GM20000 (cell line): ENCODE measurements around the gene ITGA8.

Experiments used
- DNase-seq: peaks from one replicate; pipeline ENCODE4 v3.0.0; 2012; ENCODE audit warnings: low spot score
- TF ChIP-seq, protein P1 (sequence below): IDR thresholded peaks from 2 replicates; pipeline ENCODE4 v1.5.1; 2012; ENCODE audit warnings: mild to moderate bottlenecking, control low read depth; ENCODE audit errors: extremely low read depth, missing control alignments

The ITGA8 gene

DNA sequence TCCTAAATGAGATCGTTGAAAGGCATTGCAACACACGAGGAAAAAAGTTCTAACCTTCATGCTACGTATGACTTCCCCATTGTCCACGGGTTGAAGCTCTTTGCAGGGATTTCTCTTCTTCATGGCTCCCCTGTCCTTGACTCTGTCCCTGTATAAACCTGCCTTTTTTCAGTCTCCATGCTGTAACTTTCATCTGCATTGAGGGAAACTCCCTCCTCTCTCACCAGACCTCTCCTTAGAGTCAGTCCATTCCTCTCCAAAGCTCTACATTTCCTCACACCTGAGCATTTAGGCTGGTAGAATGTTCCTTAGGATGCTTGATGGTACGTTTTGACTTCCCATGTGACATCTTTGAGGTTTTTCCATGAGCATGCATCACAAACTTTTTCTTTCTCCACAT lies 214.4 kb downstream of the ITGA8 start:
- TF ChIP-seq, protein P1, sequence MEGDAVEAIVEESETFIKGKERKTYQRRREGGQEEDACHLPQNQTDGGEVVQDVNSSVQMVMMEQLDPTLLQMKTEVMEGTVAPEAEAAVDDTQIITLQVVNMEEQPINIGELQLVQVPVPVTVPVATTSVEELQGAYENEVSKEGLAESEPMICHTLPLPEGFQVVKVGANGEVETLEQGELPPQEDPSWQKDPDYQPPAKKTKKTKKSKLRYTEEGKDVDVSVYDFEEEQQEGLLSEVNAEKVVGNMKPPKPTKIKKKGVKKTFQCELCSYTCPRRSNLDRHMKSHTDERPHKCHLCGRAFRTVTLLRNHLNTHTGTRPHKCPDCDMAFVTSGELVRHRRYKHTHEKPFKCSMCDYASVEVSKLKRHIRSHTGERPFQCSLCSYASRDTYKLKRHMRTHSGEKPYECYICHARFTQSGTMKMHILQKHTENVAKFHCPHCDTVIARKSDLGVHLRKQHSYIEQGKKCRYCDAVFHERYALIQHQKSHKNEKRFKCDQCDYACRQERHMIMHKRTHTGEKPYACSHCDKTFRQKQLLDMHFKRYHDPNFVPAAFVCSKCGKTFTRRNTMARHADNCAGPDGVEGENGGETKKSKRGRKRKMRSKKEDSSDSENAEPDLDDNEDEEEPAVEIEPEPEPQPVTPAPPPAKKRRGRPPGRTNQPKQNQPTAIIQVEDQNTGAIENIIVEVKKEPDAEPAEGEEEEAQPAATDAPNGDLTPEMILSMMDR, result no peak
- no peak for DNase-seq

DNA sequence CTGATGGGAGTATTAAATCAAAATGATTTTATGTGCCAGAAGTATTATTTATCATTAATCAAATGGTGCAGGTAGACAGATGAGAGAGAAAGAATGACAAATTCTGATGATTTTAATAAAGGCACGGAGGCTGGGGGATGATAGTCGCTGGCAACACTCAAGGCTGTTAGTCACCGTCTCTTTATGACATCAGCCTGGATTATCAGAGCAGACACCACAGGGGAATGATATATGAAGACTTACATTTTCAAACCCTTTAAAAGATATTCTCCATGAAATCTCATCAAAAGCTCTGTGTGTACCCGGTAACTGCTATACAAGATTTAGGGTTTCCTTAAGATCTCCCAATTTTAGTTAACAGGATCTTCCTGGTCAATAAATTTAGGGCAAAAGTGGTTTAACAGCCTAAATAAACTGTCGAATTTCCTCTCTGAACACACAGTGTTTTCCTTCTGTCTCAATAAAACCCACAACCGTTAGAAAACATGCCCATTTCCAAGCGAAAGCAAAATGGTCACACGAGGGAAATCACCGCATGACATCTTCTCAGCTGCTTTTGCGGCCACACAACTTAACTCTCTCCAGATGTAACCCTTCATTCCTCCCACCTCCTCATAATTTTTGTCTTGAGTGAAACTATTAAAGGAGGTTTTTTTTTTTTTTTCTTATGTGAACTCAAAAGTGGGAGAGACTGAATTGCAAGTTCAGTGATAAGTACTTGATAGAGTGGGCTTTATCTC lies 215.5 kb downstream of the ITGA8 start:
- TF ChIP-seq, protein P1, result no peak
- peak; percentile 34 for DNase-seq

DNA sequence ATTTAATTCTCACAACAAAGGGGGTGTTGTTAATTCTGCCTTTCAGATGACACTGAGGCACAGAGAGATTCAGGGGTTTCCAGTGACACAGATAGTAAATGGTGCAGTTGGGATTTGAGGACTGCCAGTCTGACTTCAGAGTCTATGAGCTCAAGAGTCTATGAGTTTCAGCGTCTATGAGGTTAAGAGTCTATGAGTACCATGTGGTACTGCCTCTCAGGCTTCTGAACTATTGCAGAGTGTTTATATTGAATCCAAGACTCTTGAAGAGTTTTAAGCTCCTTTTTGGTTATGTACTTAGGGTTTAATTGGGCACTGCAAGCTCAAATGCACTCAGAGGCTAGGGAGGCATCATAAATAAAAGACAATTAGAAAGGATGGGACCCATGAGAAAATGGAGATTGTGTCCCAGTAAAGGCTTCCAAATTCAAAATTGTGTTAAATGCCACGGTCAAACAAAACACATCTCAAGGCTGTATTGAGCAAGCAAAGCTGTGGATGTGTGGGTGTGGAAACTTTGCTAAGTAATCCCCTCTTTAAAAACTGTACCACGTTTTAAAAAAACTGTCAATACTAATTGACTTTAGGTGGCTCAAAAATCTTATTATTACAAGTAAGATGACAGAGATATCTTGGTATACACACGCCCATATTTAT lies 224.7 kb downstream of the ITGA8 start:
- TF ChIP-seq, protein P1, result no peak
- no peak for DNase-seq

DNA sequence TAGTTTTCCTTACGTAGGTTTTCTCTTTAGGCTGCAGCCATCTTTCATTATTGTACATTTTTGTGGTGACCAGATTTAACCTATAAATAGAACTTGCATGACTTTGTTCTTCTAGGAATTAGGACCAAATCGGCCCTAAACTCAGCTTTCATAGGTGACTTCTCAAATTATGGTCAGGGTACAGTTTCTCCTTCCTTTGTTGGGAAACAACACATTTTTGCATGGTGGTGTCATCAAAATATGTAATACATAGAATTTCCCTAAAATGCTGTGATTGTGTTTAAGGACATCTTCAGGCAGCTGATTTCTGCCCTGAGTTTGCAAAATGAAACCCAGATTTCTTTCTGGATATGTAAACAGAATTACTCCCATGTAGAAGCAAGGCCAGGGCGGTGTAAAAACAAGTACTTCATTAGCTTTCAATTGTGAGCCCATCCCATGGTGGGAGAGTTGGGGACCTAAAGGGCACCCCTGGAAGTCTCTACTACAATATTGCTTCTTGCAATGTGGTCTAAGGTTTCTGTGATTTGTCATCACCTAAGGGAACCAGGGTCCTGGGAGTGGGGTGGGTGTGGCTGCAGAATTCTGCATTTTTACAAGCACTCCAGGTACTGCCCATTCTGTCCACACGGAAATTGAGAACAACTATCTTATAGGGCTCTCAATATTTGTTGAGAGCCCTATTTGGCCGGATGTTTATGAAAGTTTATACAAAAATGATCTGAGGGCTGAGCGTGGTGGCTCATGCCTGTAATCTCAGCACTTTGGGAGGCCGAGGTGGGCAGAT lies 227.7 kb downstream of the ITGA8 start:
- TF ChIP-seq, protein P1, result no peak
- no peak for DNase-seq

DNA sequence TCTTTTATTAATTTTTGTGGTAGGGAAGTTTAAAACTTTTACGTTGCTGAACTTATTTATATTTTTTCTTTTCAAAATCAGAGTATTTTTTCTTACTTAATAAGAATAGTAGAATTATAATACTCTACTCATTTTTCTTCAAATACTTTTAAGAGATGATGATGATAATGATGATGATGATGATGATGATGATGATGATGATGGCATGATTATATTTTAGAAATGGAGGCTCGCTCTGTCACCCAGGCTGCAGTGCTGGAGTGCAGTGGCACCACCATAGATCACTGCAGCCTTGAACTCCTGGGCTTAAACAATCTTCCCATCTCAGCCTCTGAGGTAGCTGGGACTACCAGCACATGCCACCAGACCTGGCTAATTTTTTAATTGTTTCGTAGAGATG lies 230.3 kb downstream of the ITGA8 start:
- DNase-seq, result no peak
- TF ChIP-seq, protein P1, result no peak

DNA sequence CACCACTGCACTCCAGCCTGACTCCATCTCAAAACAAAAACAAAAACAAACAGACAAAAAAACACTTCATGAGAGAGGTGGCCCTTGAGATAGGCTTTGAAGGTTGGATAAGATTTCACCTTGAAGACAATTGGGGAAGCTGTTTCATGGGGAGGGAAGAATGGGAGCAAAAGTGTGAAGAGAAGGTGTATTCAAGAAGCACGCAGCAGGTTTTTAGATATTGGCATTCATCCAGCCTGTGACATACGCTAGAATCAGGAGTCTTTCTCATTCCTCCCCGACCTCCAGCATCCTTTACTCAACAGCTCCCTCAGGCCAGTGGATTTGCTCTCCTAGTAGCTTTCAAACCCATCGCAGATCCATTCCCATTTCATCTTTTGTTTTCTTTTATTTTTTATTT lies 232.3 kb downstream of the ITGA8 start:
- DNase-seq, result no peak
- TF ChIP-seq, protein P1, result no peak

DNA sequence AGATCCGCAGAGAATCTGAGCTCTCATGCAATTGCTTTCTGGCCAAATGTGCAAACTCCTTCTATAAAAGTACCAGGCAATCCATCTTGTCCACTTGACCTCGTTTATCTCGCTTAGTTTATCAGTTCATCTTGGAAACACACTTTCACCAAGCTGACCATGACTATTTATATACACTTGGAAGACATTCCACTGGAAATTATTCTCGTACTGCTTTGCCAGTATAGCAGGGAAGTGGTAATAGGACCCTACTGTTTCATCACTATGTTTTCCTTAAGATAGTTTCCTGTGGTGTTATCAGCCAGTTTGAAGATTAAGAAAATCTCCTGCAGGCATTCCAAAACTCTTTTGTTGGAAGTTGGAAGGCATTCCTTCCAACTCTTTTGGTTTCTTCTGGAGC lies 233.3 kb downstream of the ITGA8 start:
- TF ChIP-seq, protein P1, result no peak

More for the DNA sequence above, 233.3 kb downstream of the ITGA8 start:
- DNase-seq, result no peak
